ENCODE measurements around the gene AGT.
"Not testable (repeated sequence)": the region's sequence is repeated elsewhere in the genome, so short reads cannot be mapped to it uniquely, and the experiment has no call there.

AGT gene

GRCh38 chr1:230739564-230740290 lies 25.8 kb upstream of the AGT start:
- DNase-seq (ENCODE audit: extremely low read depth, low read depth) = no peak
- no peak for TF ChIP-seq CTCF (IDR thresholded peaks at IDR 0.05; ENCODE audit: low read depth, low read length)

GRCh38 chr1:230737622-230738262 lies 23.8 kb upstream of the AGT start:
- no peak for DNase-seq (ENCODE audit: extremely low read depth, low read depth)
- TF ChIP-seq CTCF (IDR thresholded peaks at IDR 0.05; ENCODE audit: low read depth, low read length) = no peak

GRCh38 chr1:230735447-230735846 lies 21.5 kb upstream of the AGT start:
- TF ChIP-seq CTCF (IDR thresholded peaks at IDR 0.05; ENCODE audit: low read depth, low read length) = no peak
- DNase-seq (ENCODE audit: extremely low read depth, low read depth) = no peak

GRCh38 chr1:230730977-230731376 lies 17.1 kb upstream of the AGT start:
- no peak for DNase-seq (ENCODE audit: extremely low read depth, low read depth)
- TF ChIP-seq CTCF (IDR thresholded peaks at IDR 0.05; ENCODE audit: low read depth, low read length) = no peak

GRCh38 chr1:230728710-230729392 lies 14.9 kb upstream of the AGT start:
- no peak for DNase-seq (ENCODE audit: extremely low read depth, low read depth)
- TF ChIP-seq CTCF (IDR thresholded peaks at IDR 0.05; ENCODE audit: low read depth, low read length) = no peak

GRCh38 chr1:230725256-230726012 lies 11.5 kb upstream of the AGT start:
- no peak for DNase-seq (ENCODE audit: extremely low read depth, low read depth)
- no peak for TF ChIP-seq CTCF (IDR thresholded peaks at IDR 0.05; ENCODE audit: low read depth, low read length)

GRCh38 chr1:230721849-230722522 lies 8.1 kb upstream of the AGT start:
- not testable (repeated sequence) for DNase-seq (ENCODE audit: extremely low read depth, low read depth)

All from AG09319 (cell line).